Activated T-cell treated with anti-CD3 and anti-CD28 coated beads, Interleukin-2, amount 50 U/mL, for 4 hours (primary cell): ENCODE measurements around the gene SHANK1. TPM values are rescaled to one million over a fixed set of nuclear protein-coding genes. Genes with fewer than 3 reads are reported as not detected.

Experiments used
- ATAC-seq, 2 donors: fragments of 200-7000 bp; cut with Tn5 transposase; one replicate each; pipeline ENCODE4 v1.10.0; 2021
- DNase-seq: peaks from one replicate; pipeline ENCODE4 v3.0.0-alpha.2; 2020
- H3K27me3 Mint-ChIP-seq: one replicate; pipeline ENCODE4 v1.8.0; 2021; ENCODE audit warnings: low read depth, mixed read lengths
- H3K36me3 Mint-ChIP-seq: one replicate; pipeline ENCODE4 v1.8.0; 2022; ENCODE audit warnings: mixed read lengths; ENCODE audit not compliant: insufficient read depth
- H3K4me1 Mint-ChIP-seq: one replicate; pipeline ENCODE4 v1.8.0; 2021; ENCODE audit warnings: low read depth, mixed read lengths
- H3K4me3 Mint-ChIP-seq: one replicate; pipeline ENCODE4 v1.8.0; 2021; ENCODE audit warnings: mild to moderate bottlenecking, moderate library complexity, mixed read lengths
- H3K9me3 Mint-ChIP-seq: one replicate; pipeline ENCODE4 v1.8.0; 2021; ENCODE audit warnings: mixed read lengths
- total RNA-seq, 3 donors: library from RNA; stranded (reverse); gene quantifications; one replicate each; pipeline ENCODE4 v1.2.1, GENCODE V29; 2021

SHANK1 gene
- total RNA-seq, 3 donors from 2014 or later: 0.03 TPM; not detected in 2

DNA sequence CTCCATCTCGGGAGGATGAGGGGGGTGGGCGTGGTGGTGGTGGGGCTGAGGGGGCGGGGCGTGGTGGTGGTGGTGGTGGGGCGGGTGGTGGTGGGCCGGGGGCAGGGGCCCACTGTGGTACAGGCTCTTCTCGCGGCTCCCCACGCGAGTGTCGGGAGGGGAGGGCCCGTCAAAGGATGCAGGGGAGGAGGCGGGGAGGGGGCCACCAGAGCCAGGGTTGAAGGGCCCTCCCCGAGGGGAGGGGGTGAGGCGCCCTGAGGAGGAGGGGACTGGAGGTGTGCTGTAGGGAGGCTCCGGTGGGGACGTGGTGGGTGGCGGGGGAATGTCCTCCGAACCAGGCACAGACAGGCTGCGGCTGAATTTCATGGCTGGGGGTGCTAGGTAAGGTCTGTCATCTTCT is 50.7 kb downstream of the SHANK1 start:
- Mint-ChIP-seq H3K36me3 (no peaks in the 10 kb centered on the region), H3K4me3 (no peak overlapping the region), H3K4me1 (no peaks in the 10 kb centered on the region), H3K27me3 (peaks cover 61% of the 10 kb centered on the region), H3K9me3 (no peaks in the 10 kb centered on the region)
- ATAC-seq (no peak), DNase-seq (no peak)

GRCh38 chr19:50668416-50668815 is 51.2 kb downstream of the SHANK1 start:
- Mint-ChIP-seq H3K27me3 (peaks cover 58% of the 10 kb centered on the region), H3K4me3 (no peak overlapping the region)
- ATAC-seq: no peak

GRCh38 chr19:50667759-50668231 is 51.8 kb downstream of the SHANK1 start:
- H3K4me1 Mint-ChIP-seq: no peaks in the 10 kb centered on the region
- H3K4me3 Mint-ChIP-seq: no peak overlapping the region
- peaks cover 57% of the 10 kb centered on the region for H3K27me3 Mint-ChIP-seq
- no peaks in the 10 kb centered on the region for H3K36me3 Mint-ChIP-seq
- ATAC-seq: no peak
- DNase-seq: no peak
- H3K9me3 Mint-ChIP-seq: no peaks in the 10 kb centered on the region

More at GRCh38 chr19:50668416-50668815, 51.2 kb downstream of the SHANK1 start:
- Mint-ChIP-seq H3K4me1 (no peaks in the 10 kb centered on the region), H3K9me3 (no peaks in the 10 kb centered on the region), H3K36me3 (no peaks in the 10 kb centered on the region)
- DNase-seq: no peak

DNA sequence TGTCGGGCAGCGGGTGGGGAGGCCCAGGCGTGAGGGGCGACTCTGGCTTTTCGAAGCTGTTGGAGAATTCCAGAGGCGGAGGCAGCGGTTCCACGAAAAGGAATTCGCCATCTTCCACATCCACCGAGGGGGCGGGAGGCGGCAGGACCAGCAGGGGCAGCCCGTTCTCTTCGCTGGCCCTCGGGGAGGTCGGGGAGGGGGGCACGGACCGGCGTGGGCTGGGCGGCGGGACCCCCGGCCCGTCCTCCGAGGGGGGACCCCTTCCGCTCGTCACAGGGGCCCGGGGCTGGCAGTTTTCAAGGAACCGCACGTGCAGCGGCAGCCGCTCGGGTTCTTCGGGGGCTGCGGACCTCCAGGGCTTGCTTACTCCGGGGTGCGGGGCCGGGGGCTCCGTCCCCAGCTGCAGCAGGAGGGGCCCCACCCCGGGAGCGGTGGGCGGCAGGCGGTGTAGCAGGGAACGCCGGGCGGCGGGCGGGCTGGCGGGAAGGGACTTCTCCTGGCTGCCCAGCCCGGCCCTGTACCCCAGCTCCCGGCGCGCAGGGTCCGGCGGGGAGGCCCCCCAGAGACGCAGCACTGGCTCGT is 52.3 kb downstream of the SHANK1 start:
- Mint-ChIP-seq H3K9me3 (no peaks in the 10 kb centered on the region), H3K4me3 (no peak overlapping the region), H3K36me3 (no peaks in the 10 kb centered on the region), H3K4me1 (no peaks in the 10 kb centered on the region), H3K27me3 (peaks cover 58% of the 10 kb centered on the region)
- ATAC-seq (no peak), DNase-seq (no peak)

- Mint-ChIP-seq H3K36me3 (no peaks in the 10 kb centered on the region), H3K4me3 (no peak overlapping the region), H3K9me3 (no peaks in the 10 kb centered on the region), H3K27me3 (peaks cover 57% of the 10 kb centered on the region), H3K4me1 (no peaks in the 10 kb centered on the region)
- ATAC-seq (no peak), DNase-seq (no peak)
These were observed 53.0 kb downstream of the SHANK1 start for GRCh38 chr19:50666346-50667176.

DNA sequence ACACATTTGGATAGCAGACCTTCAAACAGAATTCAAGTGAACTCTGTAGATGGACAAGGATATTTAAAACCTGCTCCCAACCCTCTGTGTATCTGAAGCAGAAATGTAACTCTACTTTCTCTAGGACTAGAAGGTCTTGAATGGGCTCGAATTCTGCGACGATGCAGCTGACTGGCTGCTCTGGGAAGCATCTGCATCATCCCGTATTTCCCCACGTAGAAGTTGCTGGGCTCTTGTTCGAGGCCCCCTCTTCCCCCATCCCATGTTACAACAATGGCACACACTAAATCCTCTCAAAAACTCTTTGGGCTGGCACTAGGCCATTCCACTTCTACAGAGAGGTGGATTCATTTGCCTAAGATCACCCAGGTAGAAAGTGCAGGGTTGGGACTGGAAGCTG is 55.4 kb downstream of the SHANK1 start:
- no peak overlapping the region for H3K4me3 Mint-ChIP-seq
- ATAC-seq (no peak), DNase-seq (no peak)
- peaks cover 52% of the 10 kb centered on the region for H3K27me3 Mint-ChIP-seq
- no peaks in the 10 kb centered on the region for H3K36me3 Mint-ChIP-seq
- no peaks in the 10 kb centered on the region for H3K9me3 Mint-ChIP-seq
- peaks cover 2% of the 10 kb centered on the region for H3K4me1 Mint-ChIP-seq

DNA sequence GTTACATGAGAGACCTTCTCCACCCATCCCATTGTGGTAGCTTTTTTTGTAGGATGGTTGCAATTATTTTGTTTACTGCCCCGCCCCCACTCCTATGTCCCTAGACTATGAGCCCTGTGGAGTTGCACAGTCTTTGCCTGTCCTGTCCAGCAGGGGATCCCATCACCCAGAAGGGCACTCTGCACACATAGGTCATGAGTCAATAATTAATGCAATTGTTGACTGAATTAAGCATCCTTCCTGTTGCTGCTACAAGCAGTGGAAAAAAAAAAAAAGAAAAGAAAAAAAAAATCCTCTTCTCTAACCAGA is 56.2 kb downstream of the SHANK1 start:
- H3K4me3 Mint-ChIP-seq: no peak overlapping the region
- H3K36me3 Mint-ChIP-seq: no peaks in the 10 kb centered on the region
- DNase-seq (no peak), ATAC-seq (no peak)
- no peaks in the 10 kb centered on the region for H3K9me3 Mint-ChIP-seq
- peaks cover 51% of the 10 kb centered on the region for H3K27me3 Mint-ChIP-seq
- peaks cover 3% of the 10 kb centered on the region for H3K4me1 Mint-ChIP-seq

GRCh38 chr19:50662651-50663481 is 56.7 kb downstream of the SHANK1 start:
- peaks cover 9% of the 10 kb centered on the region for H3K4me1 Mint-ChIP-seq
- peaks cover 57% of the 10 kb centered on the region for H3K27me3 Mint-ChIP-seq
- peaks cover 2% of the 10 kb centered on the region for H3K36me3 Mint-ChIP-seq
- H3K9me3 Mint-ChIP-seq: no peaks in the 10 kb centered on the region
- no peak overlapping the region for H3K4me3 Mint-ChIP-seq
- no peak for ATAC-seq
- no peak for DNase-seq

- no peak for ATAC-seq
- DNase-seq: no peak
- Mint-ChIP-seq H3K36me3 (peaks cover 2% of the 10 kb centered on the region), H3K4me3 (no peak overlapping the region), H3K9me3 (peaks cover 8% of the 10 kb centered on the region), H3K4me1 (peaks cover 16% of the 10 kb centered on the region), H3K27me3 (peaks cover 66% of the 10 kb centered on the region)
These were observed 57.6 kb downstream of the SHANK1 start for GRCh38 chr19:50661766-50662650.

DNA sequence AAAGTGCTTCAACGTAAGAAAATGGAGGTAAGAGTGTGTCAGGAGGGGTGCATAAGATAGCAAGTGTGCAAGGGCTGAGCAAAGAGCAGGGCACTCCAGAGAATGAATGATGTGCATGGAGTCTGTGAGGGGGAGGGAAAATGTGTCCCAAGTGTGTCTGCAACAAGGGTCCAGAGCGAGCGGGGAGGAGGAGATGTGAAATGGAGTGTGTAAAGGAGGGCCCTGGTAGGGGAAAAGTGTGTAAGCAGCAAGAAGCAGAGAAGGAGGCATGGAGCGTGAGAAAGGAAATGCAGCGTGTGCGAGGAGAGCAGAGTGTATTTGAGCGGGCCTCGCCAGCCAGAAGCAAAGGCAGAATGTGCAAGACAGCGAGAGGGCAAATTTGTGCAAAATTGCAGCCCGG is 58.6 kb downstream of the SHANK1 start:
- no peak for DNase-seq
- ATAC-seq: no peak
- Mint-ChIP-seq H3K4me1 (peaks cover 16% of the 10 kb centered on the region), H3K4me3 (no peak overlapping the region), H3K9me3 (peaks cover 8% of the 10 kb centered on the region), H3K27me3 (peaks cover 74% of the 10 kb centered on the region), H3K36me3 (peaks cover 2% of the 10 kb centered on the region)

- no peak for DNase-seq
- Mint-ChIP-seq H3K36me3 (peaks cover 2% of the 10 kb centered on the region), H3K4me3 (no peak overlapping the region), H3K4me1 (peaks cover 16% of the 10 kb centered on the region), H3K9me3 (peaks cover 8% of the 10 kb centered on the region), H3K27me3 (peaks cover 77% of the 10 kb centered on the region)
- no peak for ATAC-seq
These were observed 59.6 kb downstream of the SHANK1 start for GRCh38 chr19:50660088-50660366.

DNA sequence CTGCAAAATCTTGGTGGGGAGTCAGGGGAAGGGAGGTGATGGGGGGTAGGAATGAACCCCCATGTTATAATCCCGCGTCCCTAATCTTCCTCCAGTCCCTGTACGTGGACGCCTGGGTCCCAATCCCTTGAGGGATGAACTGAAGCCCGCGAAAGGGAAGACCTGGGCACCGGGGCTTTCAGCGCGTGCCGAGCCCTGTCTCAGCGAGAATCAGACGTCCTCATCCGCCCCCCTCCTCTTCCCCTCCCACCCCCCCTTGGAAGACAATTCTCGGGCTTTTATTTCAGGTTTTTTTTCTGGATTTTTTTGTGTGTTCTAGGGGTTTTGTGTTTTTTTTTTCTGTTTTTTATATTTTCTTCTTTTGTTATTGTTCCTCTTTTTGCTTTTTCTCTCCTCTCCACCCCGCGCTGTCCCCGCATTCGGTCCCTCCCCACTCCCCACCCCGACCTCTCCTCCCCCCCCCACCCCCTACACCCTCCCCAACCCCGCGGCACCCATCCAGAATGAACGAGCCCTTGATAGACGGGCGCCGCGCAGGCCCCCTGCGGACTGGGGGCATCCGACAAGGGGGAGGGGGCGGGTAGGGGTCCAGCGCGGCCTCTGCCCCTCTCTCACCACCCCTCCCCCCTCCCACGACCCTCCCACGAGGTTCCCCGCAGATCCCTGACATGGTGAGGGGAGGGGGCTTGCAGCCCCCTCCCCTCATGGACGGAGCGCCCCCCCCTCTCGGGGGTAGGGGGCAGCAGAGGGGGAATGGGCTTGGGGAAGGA is 60.1 kb downstream of the SHANK1 start:
- no peak for DNase-seq
- H3K36me3 Mint-ChIP-seq: peaks cover 2% of the 10 kb centered on the region
- peaks cover 77% of the 10 kb centered on the region for H3K27me3 Mint-ChIP-seq
- ATAC-seq: no peak
- peaks cover 11% of the 10 kb centered on the region for H3K9me3 Mint-ChIP-seq
- peaks cover 16% of the 10 kb centered on the region for H3K4me1 Mint-ChIP-seq
- no peak overlapping the region for H3K4me3 Mint-ChIP-seq

- peaks cover 16% of the 10 kb centered on the region for H3K4me1 Mint-ChIP-seq
- DNase-seq (peak; percentile 45), ATAC-seq (peak; percentile 44 to 46)
- peaks cover 2% of the 10 kb centered on the region for H3K36me3 Mint-ChIP-seq
- peaks cover 78% of the 10 kb centered on the region for H3K27me3 Mint-ChIP-seq
- H3K9me3 Mint-ChIP-seq: peaks cover 11% of the 10 kb centered on the region
- peak overlapping the region; percentile 69 for H3K4me3 Mint-ChIP-seq
These were observed 60.9 kb downstream of the SHANK1 start for GRCh38 chr19:50658441-50659317.
